Sigmoid colon (tissue), 4 donors: Measurements from ENCODE around the gene RGS14.

Source experiments
- CTCF ChIP-seq, 4 experiments: fragments of 450-650 bp in 3 of 4; fragments of 200-600 bp in 1 of 4; IDR thresholded peaks; one replicate each; pipeline ENCODE4 v1.5.1; 2016 to 2019; ENCODE audit warnings: antibody characterized with exemption in 4 of 4, mild to moderate bottlenecking in 3 of 4, moderate library complexity in 2 of 4
- POLR2AphosphoS5 ChIP-seq, 4 donors: sonication (generic); formaldehyde crosslinking; IDR thresholded peaks; one replicate each; pipeline ENCODE4 v1.6.1; 2017; ENCODE audit warnings: antibody characterized with exemption in 4 of 4

- no peak for TF ChIP-seq CTCF (IDR thresholded peaks at IDR 0.05)
- no peak for TF ChIP-seq POLR2AphosphoS5 (IDR thresholded peaks at IDR 0.05)
Measured at GRCh38 chr5:177405312-177405711, 47.6 kb downstream of the RGS14 start.
